Right lobe of liver (tissue), 6 donors: Measurements from ENCODE around the gene CTSL. TPM values are rescaled to one million over a fixed set of nuclear protein-coding genes. Genes with fewer than 3 reads are reported as not detected.
"Not testable (repeated sequence)": the region's sequence is repeated elsewhere in the genome, so short reads cannot be mapped to it uniquely, and the experiment has no call there.

Source experiments
- ATAC-seq, 4 donors: fragments of 200-7000 bp; cut with Tn5 transposase; one replicate each; pipeline ENCODE4 v1.9.1; 2020; ENCODE audit warnings: mild to moderate bottlenecking in 4 of 4, moderate library complexity in 4 of 4
- DNase-seq, 3 donors: peaks; one replicate each; pipeline ENCODE4 v3.0.0-alpha.2; 2020
- H3K27ac ChIP-seq, 3 donors: fragments of 200-600 bp; one replicate each; pipeline ENCODE4 v1.8.0; 2022
- H3K27me3 ChIP-seq, 2 donors: fragments of 200-600 bp; one replicate each; pipeline ENCODE4 v1.8.0; 2022
- H3K36me3 ChIP-seq, 4 donors: fragments of 200-600 bp; sonication (generic) in 1 of 4; one replicate each; pipeline versions ENCODE4 v1.5.1 to v1.8.0; 2017 to 2022; ENCODE audit warnings: control low read depth in 1 of 4
- H3K4me1 ChIP-seq, 4 donors: fragments of 200-600 bp; sonication (generic) in 1 of 4; one replicate each; pipeline versions ENCODE4 v1.5.1 to v1.8.0; 2017 to 2022; ENCODE audit warnings: control low read depth in 1 of 4
- H3K4me3 ChIP-seq, 3 donors: fragments of 200-600 bp; one replicate each; pipeline ENCODE4 v1.8.0; 2022
- H3K9me3 ChIP-seq, 4 donors: fragments of 200-600 bp; sonication (generic) in 1 of 4; one replicate each; pipeline versions ENCODE4 v1.5.1 to v1.8.0; 2017 to 2022; ENCODE audit warnings: control low read depth in 1 of 4
- POLR2A ChIP-seq: fragments of 450-650 bp; IDR thresholded peaks from one replicate; pipeline ENCODE4 v1.6.1; 2017; ENCODE audit warnings: antibody characterized with exemption, mild to moderate bottlenecking
- WGBS: methylation state at CpG from one replicate; pipeline ENCODE4 v1.1.6; 2018; ENCODE audit warnings: low coverage, low lambda C conversion rate; ENCODE audit not compliant: insufficient coverage; ENCODE audit errors: missing lambda C conversion rate; 5-methylcytosine and 5-hydroxymethylcytosine counted together
- intact Hi-C, 2 donors: fragments of 100-400 bp; cut with DNase I; formaldehyde crosslinking; loops; one replicate each; pipeline versions ENCODE4 v1.11.2 to v1.14.1; 2022
- total RNA-seq, 6 experiments: library from RNA; depleted of rRNA in 2 of 6; stranded (reverse); fragments of >200 nt in 2 of 6; fragmentation: NEBNext Ultra II Directional in 3 of 6; extraction: Animal tissue kit (Norgen Biotek cat#: 25700) in 3 of 6; gene quantifications; one replicate each; pipeline versions ENCODE4 v1.1.0 to v1.2.4, GENCODE V29; 2016 to 2023
- TF ChIP-seq, protein P1 (sequence below), 4 donors: fragments of 200-600 bp in 3 of 4; fragments of 450-650 bp in 1 of 4; IDR thresholded peaks; one replicate each; pipeline versions ENCODE4 v1.5.1 to v1.8.0; 2016 to 2022; ENCODE audit warnings: antibody characterized with exemption in 4 of 4, mild to moderate bottlenecking in 2 of 4
- donor health status: DM: no; HTN: yes; CAD: no.
- donor health status: DM: no; HTN: no; CAD: no.
- donor health status: DM: no; HTN: no; CAD: no.
- donor health status: DM: no; HTN: yes; CAD: no.
- donor health status: DM: no; HTN: yes; CAD: no.

Gene CTSL
- total RNA-seq, 6 experiments from 2014 or later = 135 to 221 (median 164) TPM

DNA sequence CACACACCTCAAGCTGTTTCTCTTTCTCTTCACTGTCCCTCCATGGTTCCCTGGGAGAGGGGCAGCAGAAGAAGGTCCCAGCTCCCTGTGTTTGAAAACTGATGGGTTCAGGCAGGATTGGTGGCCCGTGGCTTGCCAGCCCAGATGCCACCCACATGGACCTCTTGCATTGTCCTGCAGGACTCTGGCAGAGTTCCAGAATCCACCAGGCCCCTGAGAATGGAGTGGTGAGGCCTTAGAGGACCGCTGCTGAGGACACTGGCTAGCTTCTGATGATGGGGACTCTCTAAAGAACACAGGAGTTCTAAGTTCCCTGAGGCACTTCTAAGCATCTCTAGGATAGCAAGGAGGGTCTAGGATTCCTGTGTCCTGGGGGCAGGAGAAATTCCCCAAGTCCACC, 24.8 kb downstream of the CTSL start:
- TF ChIP-seq, protein P1, sequence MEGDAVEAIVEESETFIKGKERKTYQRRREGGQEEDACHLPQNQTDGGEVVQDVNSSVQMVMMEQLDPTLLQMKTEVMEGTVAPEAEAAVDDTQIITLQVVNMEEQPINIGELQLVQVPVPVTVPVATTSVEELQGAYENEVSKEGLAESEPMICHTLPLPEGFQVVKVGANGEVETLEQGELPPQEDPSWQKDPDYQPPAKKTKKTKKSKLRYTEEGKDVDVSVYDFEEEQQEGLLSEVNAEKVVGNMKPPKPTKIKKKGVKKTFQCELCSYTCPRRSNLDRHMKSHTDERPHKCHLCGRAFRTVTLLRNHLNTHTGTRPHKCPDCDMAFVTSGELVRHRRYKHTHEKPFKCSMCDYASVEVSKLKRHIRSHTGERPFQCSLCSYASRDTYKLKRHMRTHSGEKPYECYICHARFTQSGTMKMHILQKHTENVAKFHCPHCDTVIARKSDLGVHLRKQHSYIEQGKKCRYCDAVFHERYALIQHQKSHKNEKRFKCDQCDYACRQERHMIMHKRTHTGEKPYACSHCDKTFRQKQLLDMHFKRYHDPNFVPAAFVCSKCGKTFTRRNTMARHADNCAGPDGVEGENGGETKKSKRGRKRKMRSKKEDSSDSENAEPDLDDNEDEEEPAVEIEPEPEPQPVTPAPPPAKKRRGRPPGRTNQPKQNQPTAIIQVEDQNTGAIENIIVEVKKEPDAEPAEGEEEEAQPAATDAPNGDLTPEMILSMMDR (IDR thresholded peaks at IDR 0.05) = no peak
- no peak for TF ChIP-seq POLR2A
- WGBS = 40% methylated on average over 1 of the region's 2 CpGs
- no peaks in the 10 kb centered on the region for H3K36me3 ChIP-seq

DNA sequence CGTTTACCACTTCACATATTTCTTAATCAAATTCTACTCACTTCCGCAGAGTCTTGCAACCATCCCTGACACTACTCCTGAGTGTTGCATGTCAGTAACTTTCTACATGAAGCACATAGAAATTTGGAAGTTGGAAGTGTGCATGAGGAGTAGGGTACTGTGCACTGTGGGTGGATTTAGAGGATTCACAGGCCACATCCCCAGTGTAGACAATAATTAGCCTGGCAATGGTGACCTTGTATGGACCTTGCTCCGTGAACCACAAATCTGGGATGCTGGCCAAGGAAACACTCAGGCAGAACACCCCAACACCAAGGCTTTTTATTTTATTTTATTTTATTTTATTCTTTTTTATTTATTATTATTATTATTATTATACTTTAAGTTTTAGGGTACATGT, 25.5 kb downstream of the CTSL start:
- TF ChIP-seq, protein P1 (IDR thresholded peaks at IDR 0.05) = no peak
- TF ChIP-seq POLR2A = peak; percentile 48
- Histone ChIP-seq H3K27ac (peak overlapping the region in 2 of 3 donors; percentile 53 to 58), H3K27me3 (no peaks in the 10 kb centered on the region), H3K4me3 (no peak overlapping the region), H3K4me1 (peaks cover 0 to 16% (median 5%) of the 10 kb centered on the region in 4 donors), H3K36me3 (no peaks in the 10 kb centered on the region), H3K9me3 (no peaks in the 10 kb centered on the region)
- ATAC-seq (peak; percentile 94 to 97 (median 95)), DNase-seq (peak in 2 of 3 donors; percentile 49 to 84)
- intact Hi-C loops = no loop called here
- 22% methylated on average over 3 of the region's 3 CpGs for WGBS

More for the DNA sequence above, 24.8 kb downstream of the CTSL start:
- Histone ChIP-seq H3K9me3 (no peaks in the 10 kb centered on the region), H3K27me3 (no peaks in the 10 kb centered on the region), H3K4me3 (no peak overlapping the region), H3K4me1 (peaks cover 0 to 16% (median 5%) of the 10 kb centered on the region in 4 donors), H3K27ac (peak overlapping the region; percentile 29 to 58 (median 53))
- intact Hi-C loops = no loop called here
- peak in 1 of 4 donors; percentile 17 for ATAC-seq
- DNase-seq = peak in 1 of 3 donors; percentile 54

DNA sequence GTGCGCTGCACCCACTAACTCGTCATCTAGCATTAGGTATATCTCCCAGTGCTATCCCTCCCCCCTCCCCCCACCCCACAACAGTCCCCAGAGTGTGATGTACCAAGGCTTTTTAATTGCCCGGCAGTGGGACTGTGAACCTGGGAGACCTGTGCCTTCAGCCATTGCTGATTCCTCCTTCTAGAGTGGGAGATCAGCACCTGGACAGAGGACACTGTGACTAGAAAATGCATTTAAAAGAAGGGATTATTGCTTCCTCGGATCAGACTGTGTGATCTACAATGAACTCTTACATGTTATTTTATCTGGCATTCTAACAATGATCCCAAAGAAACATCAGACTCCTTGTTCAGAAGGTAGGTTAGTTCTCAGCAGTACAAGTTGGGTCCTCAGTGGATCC, 25.9 kb downstream of the CTSL start:
- no peak for TF ChIP-seq POLR2A
- TF ChIP-seq, protein P1 (IDR thresholded peaks at IDR 0.05) = no peak
- no peaks in the 10 kb centered on the region for H3K27me3 ChIP-seq
- no peaks in the 10 kb centered on the region for H3K9me3 ChIP-seq
- no peak overlapping the region for H3K4me3 ChIP-seq
- peak overlapping the region in 2 of 3 donors; percentile 53 to 58 for H3K27ac ChIP-seq
- ATAC-seq (peak; percentile 51 to 64 (median 58)), DNase-seq (no peak)
- intact Hi-C loops = no loop called here
- H3K36me3 ChIP-seq = no peaks in the 10 kb centered on the region
- 26% methylated on average over 4 of the region's 4 CpGs for WGBS
- peaks cover 0 to 16% (median 5%) of the 10 kb centered on the region in 4 donors for H3K4me1 ChIP-seq

DNA sequence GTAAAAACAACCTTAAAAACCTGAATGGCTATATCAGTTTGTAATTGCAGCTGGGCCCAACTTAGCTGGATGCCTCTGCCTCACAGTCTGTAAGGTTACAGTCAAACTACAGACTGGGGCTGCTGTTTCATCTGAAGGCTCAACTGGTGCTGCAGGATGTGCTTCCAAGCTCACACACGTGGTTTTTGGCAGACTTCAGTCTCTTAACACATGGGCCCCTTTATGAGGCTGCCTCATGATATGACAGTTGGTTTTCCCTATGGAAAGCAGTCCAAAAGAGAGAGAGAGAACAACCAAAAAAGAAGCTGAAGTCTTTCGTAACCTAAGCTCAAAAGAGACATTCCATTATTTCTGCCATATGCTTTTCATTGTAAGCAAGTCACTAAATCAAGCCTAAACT, 27.4 kb downstream of the CTSL start:
- 58% methylated on average over 2 of the region's 2 CpGs for WGBS
- Histone ChIP-seq H3K4me3 (no peak overlapping the region), H3K27me3 (no peaks in the 10 kb centered on the region), H3K4me1 (peaks cover 0 to 16% (median 5%) of the 10 kb centered on the region in 4 donors), H3K9me3 (no peaks in the 10 kb centered on the region), H3K36me3 (no peaks in the 10 kb centered on the region), H3K27ac (no peak overlapping the region)
- no peak for DNase-seq
- TF ChIP-seq POLR2A = no peak
- TF ChIP-seq, protein P1 (IDR thresholded peaks at IDR 0.05) = no peak
- intact Hi-C loops = no loop called here
- no peak for ATAC-seq

DNA sequence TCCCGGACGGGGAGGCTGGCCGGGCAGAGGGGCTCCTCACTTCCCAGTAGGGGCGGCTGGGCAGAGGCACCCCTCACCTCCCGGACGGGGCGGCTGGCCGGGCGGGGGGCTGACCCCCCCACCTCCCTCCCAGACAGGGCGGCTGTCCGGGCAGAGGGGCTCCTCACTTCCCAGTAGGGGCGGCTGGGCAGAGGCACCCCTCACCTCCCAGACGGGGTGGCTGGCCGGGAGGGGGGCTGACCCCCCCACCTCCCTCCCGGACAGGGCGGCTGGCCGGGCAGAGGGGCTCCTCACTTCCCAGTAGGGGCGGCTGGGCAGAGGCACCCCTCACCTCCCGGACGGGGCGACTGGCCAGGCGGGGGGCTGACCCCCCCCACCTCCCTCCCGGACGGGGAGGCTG, 32.4 kb downstream of the CTSL start:
- 93% methylated on average over 11 of the region's 24 CpGs for WGBS
- H3K27ac ChIP-seq, H3K9me3 ChIP-seq, H3K36me3 ChIP-seq, H3K4me1 ChIP-seq, intact Hi-C loops, H3K27me3 ChIP-seq, H3K4me3 ChIP-seq, DNase-seq, ATAC-seq: not testable (repeated sequence)

DNA sequence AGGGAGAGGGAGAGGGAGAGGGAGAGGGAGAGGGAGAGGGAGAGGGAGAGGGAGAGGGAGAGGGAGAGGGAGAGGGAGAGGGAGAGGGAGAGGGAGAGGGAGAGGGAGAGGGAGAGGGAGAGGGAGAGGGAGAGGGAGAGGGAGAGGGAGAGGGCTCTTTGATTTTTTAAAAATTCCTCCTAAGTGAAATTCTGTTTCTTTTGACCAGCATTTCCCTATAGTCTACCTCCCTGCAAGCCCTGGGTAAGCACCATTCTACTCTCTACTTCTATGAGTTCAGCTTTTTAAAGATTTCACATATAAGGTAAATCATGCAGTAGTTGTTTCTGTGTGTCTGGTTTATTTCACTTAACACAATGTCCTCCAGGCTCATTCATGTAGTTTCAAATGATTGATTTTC, 34.1 kb downstream of the CTSL start:
- H3K36me3 ChIP-seq, DNase-seq, ATAC-seq, H3K27me3 ChIP-seq, H3K27ac ChIP-seq, H3K9me3 ChIP-seq, intact Hi-C loops, H3K4me3 ChIP-seq, H3K4me1 ChIP-seq: not testable (repeated sequence)
